WI38 (cell line): ENCODE measurements around the gene MMAA.

Experiments used
- H3K4me3 ChIP-seq: 2 replicates; pipeline ENCODE4 v1.5.1; 2011; ENCODE audit warnings: low read depth, mild to moderate bottlenecking, control low read depth, low read length
- CTCF ChIP-seq: IDR thresholded peaks from 2 replicates; pipeline ENCODE4 v1.5.1; 2012; ENCODE audit warnings: low read depth, mild to moderate bottlenecking, control low read depth, low read length

The MMAA gene

GRCh38 chr4:145670422-145670821, 51.2 kb downstream of the MMAA start:
- TF ChIP-seq CTCF = no peak
- no peak overlapping the region for H3K4me3 ChIP-seq

- no peak for TF ChIP-seq CTCF
- no peak overlapping the region for H3K4me3 ChIP-seq
Measured at GRCh38 chr4:145679520-145679919, 60.3 kb downstream of the MMAA start.

- TF ChIP-seq CTCF = no peak
- 0 out of 2 replicates have a peak within 1 kb of the TSS, but pooled peaks have one; percentile 11 for H3K4me3 ChIP-seq
Measured at GRCh38 chr4:145679991-145680455, 60.8 kb downstream of the MMAA start, which contains the start of gene C4orf51. C4orf51 (plus strand) TSS chr4:145680146; CDS start chr4:145680204, 58 bp downstream.

GRCh38 chr4:145680902-145681301, 61.7 kb downstream of the MMAA start:
- no peak for TF ChIP-seq CTCF
- no peak overlapping the region for H3K4me3 ChIP-seq

- H3K4me3 ChIP-seq = no peak overlapping the region
- TF ChIP-seq CTCF = no peak
Measured at GRCh38 chr4:145681518-145681917, 62.3 kb downstream of the MMAA start.

GRCh38 chr4:145681956-145682355, 62.8 kb downstream of the MMAA start:
- no peak overlapping the region for H3K4me3 ChIP-seq
- no peak for TF ChIP-seq CTCF

GRCh38 chr4:145686991-145687390, 67.8 kb downstream of the MMAA start:
- no peak overlapping the region for H3K4me3 ChIP-seq
- no peak for TF ChIP-seq CTCF
